Natural killer cell (primary cell): ENCODE results near the gene SETD7. TPM values are rescaled to one million over a fixed set of nuclear protein-coding genes. Genes with fewer than 3 reads are reported as not detected.
"Not testable (repeated sequence)": the region's sequence is repeated elsewhere in the genome, so short reads cannot be mapped to it uniquely, and the experiment has no call there.

Source experiments
- ATAC-seq, 3 donors: fragments of 150-1000 bp in 2 of 3; fragments of 200-7000 bp in 1 of 3; cut with Tn5 transposase; 1 replicate in 1 of 3; 2 replicates in 2 of 3; pipeline ENCODE4 v1.10.0; 2021; ENCODE audit warnings: mild to moderate bottlenecking in 2 of 3, moderate library complexity in 2 of 3
- DNase-seq, 2 donors: peaks; one replicate each; pipeline versions ENCODE4 v3.0.0 to v3.0.0-alpha.2; 2013 to 2021; ENCODE audit warnings: mixed read lengths in 1 of 2
- H3K27ac ChIP-seq: one replicate; pipeline ENCODE4 v1.5.1; 2013; ENCODE audit warnings: mild to moderate bottlenecking, low read length
- H3K27me3 ChIP-seq: one replicate; pipeline ENCODE4 v1.6.1; 2013; ENCODE audit warnings: low read length; ENCODE audit not compliant: control insufficient read depth, insufficient read depth
- H3K36me3 ChIP-seq: one replicate; pipeline ENCODE4 v1.6.1; 2013; ENCODE audit warnings: low read length; ENCODE audit not compliant: control insufficient read depth, insufficient read depth
- H3K4me1 ChIP-seq: one replicate; pipeline ENCODE4 v1.6.1; 2013; ENCODE audit warnings: low read length; ENCODE audit not compliant: control insufficient read depth, insufficient read depth
- H3K4me3 ChIP-seq: one replicate; pipeline ENCODE4 v1.5.1; 2013; ENCODE audit warnings: low read length
- H3K9me3 ChIP-seq: one replicate; pipeline ENCODE4 v1.6.1; 2013; ENCODE audit warnings: low read length; ENCODE audit not compliant: control insufficient read depth, insufficient read depth
- H3K27ac Mint-ChIP-seq, 2 donors: one replicate each; pipeline ENCODE4 v1.8.0; 2022; ENCODE audit warnings: mild to moderate bottlenecking in 2 of 2, mixed read lengths in 2 of 2, moderate library complexity in 1 of 2
- H3K27me3 Mint-ChIP-seq, 2 donors: one replicate each; pipeline ENCODE4 v1.8.0; 2022; ENCODE audit warnings: low read depth in 2 of 2, mixed read lengths in 2 of 2
- H3K36me3 Mint-ChIP-seq: one replicate; pipeline ENCODE4 v1.8.0; 2022; ENCODE audit warnings: mixed read lengths
- H3K4me1 Mint-ChIP-seq, 2 donors: one replicate each; pipeline ENCODE4 v1.8.0; 2022; ENCODE audit warnings: mixed read lengths in 2 of 2
- H3K4me3 Mint-ChIP-seq: one replicate; pipeline ENCODE4 v1.8.0; 2022; ENCODE audit warnings: mild to moderate bottlenecking, moderate library complexity, mixed read lengths
- H3K9me3 Mint-ChIP-seq, 2 donors: one replicate each; pipeline ENCODE4 v1.8.0; 2022; ENCODE audit warnings: mixed read lengths in 2 of 2
- CTCF ChIP-seq: fragments of 200-600 bp; IDR thresholded peaks from one replicate; pipeline ENCODE4 v1.8.0; 2022; ENCODE audit warnings: antibody characterized with exemption
- WGBS: methylation state at CpG from one replicate; pipeline ENCODE4 v1.1.7; 2013; ENCODE audit warnings: missing lambda C conversion rate; ENCODE audit not compliant: insufficient coverage; 5-methylcytosine and 5-hydroxymethylcytosine counted together
- intact Hi-C: fragments of 100-400 bp; cut with micrococcal nuclease; formaldehyde crosslinking; loops from one replicate; pipeline ENCODE4 v1.14.2; 2022
- total RNA-seq, 4 donors: library from RNA; stranded (reverse); fragments of 120-200 nt in 1 of 4; gene quantifications; one replicate each; pipeline versions ENCODE4 v1.2.3 to v1.2.4, GENCODE V29; 2013 to 2022

The SETD7 gene
- total RNA-seq, 3 donors from 2014 or later (not counting 1 experiment from before 2014, with no cell fraction given): 2.6 to 4.1 (median 3.3) TPM

- Histone ChIP-seq H3K27ac (no peak overlapping the region), H3K36me3 (peaks cover 13% of the 10 kb centered on the region), H3K9me3 (peaks cover 4% of the 10 kb centered on the region), H3K4me1 (peaks cover 4% of the 10 kb centered on the region), H3K4me3 (no peak overlapping the region), H3K27me3 (no peaks in the 10 kb centered on the region)
- intact Hi-C loops: no loop called here
- H3K27ac Mint-ChIP-seq: no peak overlapping the region
- ATAC-seq (no peak), DNase-seq (no peak)
- 81% methylated on average over 5 of the region's 6 CpGs for WGBS
- peaks cover 37 to 39% of the 10 kb centered on the region in 2 donors for H3K4me1 Mint-ChIP-seq
- no peak for TF ChIP-seq CTCF
- H3K9me3 Mint-ChIP-seq: peaks cover 2 to 11% of the 10 kb centered on the region in 2 donors
- H3K4me3 Mint-ChIP-seq: no peak overlapping the region
- peaks cover 26% of the 10 kb centered on the region for H3K36me3 Mint-ChIP-seq
- no peaks in the 10 kb centered on the region for H3K27me3 Mint-ChIP-seq
These were observed 84.9 kb downstream of the SETD7 start for GRCh38 chr4:139470997-139471665.

- Mint-ChIP-seq H3K36me3 (peaks cover 26% of the 10 kb centered on the region), H3K27ac (no peak overlapping the region), H3K27me3 (no peaks in the 10 kb centered on the region), H3K4me1 (peaks cover 38 to 39% of the 10 kb centered on the region in 2 donors), H3K4me3 (no peak overlapping the region), H3K9me3 (peaks cover 2 to 11% of the 10 kb centered on the region in 2 donors)
- H3K4me1 ChIP-seq: peaks cover 4% of the 10 kb centered on the region
- peaks cover 4% of the 10 kb centered on the region for H3K9me3 ChIP-seq
- no peak overlapping the region for H3K4me3 ChIP-seq
- no peak for DNase-seq
- H3K36me3 ChIP-seq: peaks cover 13% of the 10 kb centered on the region
- ATAC-seq: no peak
- no peak for TF ChIP-seq CTCF
- no peak overlapping the region for H3K27ac ChIP-seq
- H3K27me3 ChIP-seq: no peaks in the 10 kb centered on the region
- intact Hi-C loops: no loop called here
These were observed 85.7 kb downstream of the SETD7 start for GRCh38 chr4:139470295-139470694.

GRCh38 chr4:139469869-139470268 lies 86.2 kb downstream of the SETD7 start:
- no peak overlapping the region for H3K4me3 ChIP-seq
- WGBS: 92% methylated on average over 1 of the region's 1 CpG
- peaks cover 13% of the 10 kb centered on the region for H3K36me3 ChIP-seq
- no peak overlapping the region for H3K27ac ChIP-seq
- H3K4me3 Mint-ChIP-seq: no peak overlapping the region
- peaks cover 2 to 11% of the 10 kb centered on the region in 2 donors for H3K9me3 Mint-ChIP-seq
- TF ChIP-seq CTCF: no peak
- ATAC-seq (no peak), DNase-seq (no peak)
- no peaks in the 10 kb centered on the region for H3K27me3 Mint-ChIP-seq
- H3K4me1 Mint-ChIP-seq: peaks cover 39 to 42% of the 10 kb centered on the region in 2 donors
- intact Hi-C loops: no loop called here
- H3K36me3 Mint-ChIP-seq: peaks cover 26% of the 10 kb centered on the region
- peaks cover 4% of the 10 kb centered on the region for H3K4me1 ChIP-seq
- H3K27ac Mint-ChIP-seq: no peak overlapping the region
- no peaks in the 10 kb centered on the region for H3K27me3 ChIP-seq
- H3K9me3 ChIP-seq: peaks cover 4% of the 10 kb centered on the region

GRCh38 chr4:139469216-139469615 lies 86.8 kb downstream of the SETD7 start:
- H3K4me1 Mint-ChIP-seq: peaks cover 39 to 44% of the 10 kb centered on the region in 2 donors
- intact Hi-C loops: no loop called here
- 92% methylated on average over 2 of the region's 2 CpGs for WGBS
- H3K9me3 Mint-ChIP-seq: peaks cover 2 to 11% of the 10 kb centered on the region in 2 donors
- H3K27ac ChIP-seq: no peak overlapping the region
- H3K27me3 Mint-ChIP-seq: no peaks in the 10 kb centered on the region
- peaks cover 12% of the 10 kb centered on the region for H3K36me3 ChIP-seq
- no peak for TF ChIP-seq CTCF
- peaks cover 26% of the 10 kb centered on the region for H3K36me3 Mint-ChIP-seq
- H3K27me3 ChIP-seq: no peaks in the 10 kb centered on the region
- no peak overlapping the region for H3K4me3 Mint-ChIP-seq
- peaks cover 4% of the 10 kb centered on the region for H3K4me1 ChIP-seq
- H3K9me3 ChIP-seq: peaks cover 4% of the 10 kb centered on the region
- H3K27ac Mint-ChIP-seq: no peak overlapping the region
- ATAC-seq (no peak), DNase-seq (no peak)
- H3K4me3 ChIP-seq: no peak overlapping the region

GRCh38 chr4:139468756-139469155 lies 87.3 kb downstream of the SETD7 start:
- ATAC-seq, H3K27ac ChIP-seq, H3K27me3 ChIP-seq, H3K4me1 ChIP-seq, H3K9me3 ChIP-seq, H3K27me3 Mint-ChIP-seq, H3K4me3 Mint-ChIP-seq, H3K27ac Mint-ChIP-seq, DNase-seq, H3K4me3 ChIP-seq, intact Hi-C loops: not testable (repeated sequence)
- Mint-ChIP-seq H3K4me1 (peaks cover 43 to 44% of the 10 kb centered on the region in 2 donors), H3K36me3 (peaks cover 26% of the 10 kb centered on the region), H3K9me3 (peaks cover 2 to 11% of the 10 kb centered on the region in 2 donors)
- H3K36me3 ChIP-seq: peaks cover 12% of the 10 kb centered on the region
